ENCODE data around the gene CCDC9B. TPM values are rescaled to one million over a fixed set of nuclear protein-coding genes. Genes with fewer than 3 reads are reported as not detected.
A peak's percentile ranks its signal among the peaks of the same experiment; 100 is the strongest.

Gene CCDC9B
- total RNA-seq, 1 donor from 2014 or later, result 58.0 TPM

GRCh38 chr15:40286061-40286532 is 54.6 kb downstream of the CCDC9B start:
- no peak for DNase-seq (ENCODE audit: low spot score)
- no peaks in the 10 kb centered on the region for H3K9me3 Mint-ChIP-seq (ENCODE audit: low read depth)
- H3K4me3 Mint-ChIP-seq (ENCODE audit: unreplicated experiment), result no peak overlapping the region
- TF ChIP-seq CTCF (IDR thresholded peaks at IDR 0.05), result no peak
- no peaks in the 10 kb centered on the region for H3K36me3 Mint-ChIP-seq (ENCODE audit: low read depth)
- H3K27me3 Mint-ChIP-seq (ENCODE audit: low read depth), result peaks cover 3% of the 10 kb centered on the region
- peaks cover 15% of the 10 kb centered on the region for H3K4me1 Mint-ChIP-seq (ENCODE audit: low read depth)
- no peak overlapping the region for H3K27ac Mint-ChIP-seq (ENCODE audit: unreplicated experiment)

DNA sequence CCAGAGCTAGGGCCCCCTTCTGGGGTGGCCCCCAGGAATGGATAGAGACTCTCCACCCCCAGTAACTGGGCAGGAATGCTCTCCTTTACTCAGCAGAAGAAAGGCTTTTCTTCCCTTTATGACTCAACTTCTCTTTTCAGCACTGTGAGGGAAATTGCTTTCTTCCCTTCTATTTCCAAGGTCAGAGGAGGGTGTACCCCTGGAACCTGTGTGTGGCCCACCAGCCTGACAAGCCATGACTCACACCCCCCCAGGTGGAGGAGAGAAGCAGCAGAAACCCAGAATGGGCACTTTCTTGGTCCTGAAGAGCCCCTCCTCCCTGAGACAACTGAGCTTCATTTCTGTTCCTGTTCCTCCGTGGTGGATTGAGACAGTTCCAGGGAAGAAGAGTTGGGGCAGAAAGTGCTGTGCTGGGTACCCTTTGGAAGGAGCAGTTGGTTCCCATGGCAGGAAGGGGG is 55.2 kb downstream of the CCDC9B start:
- Mint-ChIP-seq H3K27ac (ENCODE audit: unreplicated experiment) (no peak overlapping the region), H3K9me3 (ENCODE audit: low read depth) (no peaks in the 10 kb centered on the region), H3K4me1 (ENCODE audit: low read depth) (peaks cover 15% of the 10 kb centered on the region), H3K36me3 (ENCODE audit: low read depth) (no peaks in the 10 kb centered on the region), H3K27me3 (ENCODE audit: low read depth) (peaks cover 4% of the 10 kb centered on the region), H3K4me3 (ENCODE audit: unreplicated experiment) (no peak overlapping the region)
- DNase-seq (ENCODE audit: low spot score), result no peak
- TF ChIP-seq CTCF (IDR thresholded peaks at IDR 0.05), result no peak

GRCh38 chr15:40285151-40285550 is 55.6 kb downstream of the CCDC9B start:
- no peak for TF ChIP-seq CTCF (IDR thresholded peaks at IDR 0.05)
- no peak overlapping the region for H3K27ac Mint-ChIP-seq (ENCODE audit: unreplicated experiment)
- H3K4me3 Mint-ChIP-seq (ENCODE audit: unreplicated experiment), result no peak overlapping the region
- H3K27me3 Mint-ChIP-seq (ENCODE audit: low read depth), result peaks cover 4% of the 10 kb centered on the region
- no peak for DNase-seq (ENCODE audit: low spot score)
- no peaks in the 10 kb centered on the region for H3K36me3 Mint-ChIP-seq (ENCODE audit: low read depth)
- no peaks in the 10 kb centered on the region for H3K9me3 Mint-ChIP-seq (ENCODE audit: low read depth)
- peaks cover 12% of the 10 kb centered on the region for H3K4me1 Mint-ChIP-seq (ENCODE audit: low read depth)

- peaks cover 9% of the 10 kb centered on the region for H3K27me3 Mint-ChIP-seq (ENCODE audit: low read depth)
- H3K36me3 Mint-ChIP-seq (ENCODE audit: low read depth), result no peaks in the 10 kb centered on the region
- H3K27ac Mint-ChIP-seq (ENCODE audit: unreplicated experiment), result no peak overlapping the region
- no peaks in the 10 kb centered on the region for H3K9me3 Mint-ChIP-seq (ENCODE audit: low read depth)
- TF ChIP-seq CTCF (IDR thresholded peaks at IDR 0.05), result no peak
- H3K4me1 Mint-ChIP-seq (ENCODE audit: low read depth), result peaks cover 10% of the 10 kb centered on the region
- H3K4me3 Mint-ChIP-seq (ENCODE audit: unreplicated experiment), result peak overlapping the region; percentile 13
- no peak for DNase-seq (ENCODE audit: low spot score)
Measured at GRCh38 chr15:40283615-40284300, 57.0 kb downstream of the CCDC9B start.

DNA sequence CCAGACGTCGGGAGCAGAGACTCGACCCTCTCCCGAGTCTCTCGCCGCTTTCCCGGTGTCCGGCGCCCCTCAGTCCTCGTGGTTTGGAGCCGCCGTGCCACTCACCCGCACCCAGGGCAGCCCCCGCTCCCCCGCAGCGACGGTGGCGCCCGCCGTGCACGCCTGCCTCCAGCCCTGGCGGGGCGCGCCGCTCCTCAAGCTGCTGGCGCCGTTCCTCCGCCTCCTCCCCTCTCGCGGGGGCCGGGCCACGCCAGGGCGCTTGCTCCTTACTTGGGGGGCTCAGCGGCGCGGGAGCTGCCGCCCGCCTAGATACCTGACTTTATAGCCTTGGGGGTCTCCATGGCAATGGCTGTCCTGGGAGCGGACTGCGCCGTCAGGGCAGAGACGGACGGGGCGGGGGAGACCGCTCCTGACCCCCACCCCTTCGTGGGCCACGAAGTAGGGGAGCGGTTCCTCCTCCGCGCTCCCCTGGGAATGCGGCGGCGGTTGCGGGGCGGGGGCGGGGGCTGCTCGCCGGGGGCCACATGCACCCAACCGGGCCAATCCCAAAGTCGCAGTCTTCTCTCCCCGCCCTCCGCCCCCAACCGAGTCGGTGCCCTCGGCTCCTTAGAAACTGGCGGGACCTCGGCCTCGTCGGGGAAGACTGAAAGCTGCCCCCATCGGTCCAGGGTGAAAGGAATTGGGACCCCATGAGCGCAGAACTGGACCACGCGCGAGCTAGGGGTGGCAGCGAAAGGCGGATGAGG is 57.7 kb downstream of the CCDC9B start, which contains the start of gene ANKRD63:
Gene ANKRD63, minus strand, starts transcription at position 196 of the 746 bp plus-strand sequence. CDS start 478 bp downstream, outside the sequence.
- no peak within 1 kb of the TSS for H3K27ac Mint-ChIP-seq (ENCODE audit: unreplicated experiment)
- H3K27me3 Mint-ChIP-seq (ENCODE audit: low read depth), result peaks cover 15% of the 10 kb centered on the region
- peaks cover 10% of the 10 kb centered on the region for H3K4me1 Mint-ChIP-seq (ENCODE audit: low read depth)
- TF ChIP-seq CTCF (IDR thresholded peaks at IDR 0.05), result no peak
- H3K36me3 Mint-ChIP-seq (ENCODE audit: low read depth), result no peaks in the 10 kb centered on the region
- DNase-seq (ENCODE audit: low spot score), result no peak
- H3K4me3 Mint-ChIP-seq (ENCODE audit: unreplicated experiment), result peak within 1 kb of the TSS; percentile 62
- no peaks in the 10 kb centered on the region for H3K9me3 Mint-ChIP-seq (ENCODE audit: low read depth)
